ENCODE measurements around the gene TPI1.

The TPI1 gene

GRCh38 chr12:6826125-6826733 lies 41.1 kb upstream of the TPI1 start:
- Histone ChIP-seq H3K79me2 (no peaks in the 10 kb centered on the region), H3K9me3 (ENCODE audit: control insufficient read depth, low read length) (no peaks in the 10 kb centered on the region), H3K36me3 (ENCODE audit: control insufficient read depth, insufficient read depth, low read length) (no peaks in the 10 kb centered on the region), H3K4me3 (ENCODE audit: low read depth, low read length) (no peak overlapping the region), H2AFZ (no peak overlapping the region), H3K4me1 (peaks cover 19% of the 10 kb centered on the region), H3K27ac (no peak overlapping the region), H3K9ac (no peak overlapping the region), H3K4me2 (ENCODE audit: low read length) (no peak overlapping the region), H3K27me3 (ENCODE audit: control insufficient read depth, insufficient read depth, low read length) (no peaks in the 10 kb centered on the region)
- TF ChIP-seq, protein P1, sequence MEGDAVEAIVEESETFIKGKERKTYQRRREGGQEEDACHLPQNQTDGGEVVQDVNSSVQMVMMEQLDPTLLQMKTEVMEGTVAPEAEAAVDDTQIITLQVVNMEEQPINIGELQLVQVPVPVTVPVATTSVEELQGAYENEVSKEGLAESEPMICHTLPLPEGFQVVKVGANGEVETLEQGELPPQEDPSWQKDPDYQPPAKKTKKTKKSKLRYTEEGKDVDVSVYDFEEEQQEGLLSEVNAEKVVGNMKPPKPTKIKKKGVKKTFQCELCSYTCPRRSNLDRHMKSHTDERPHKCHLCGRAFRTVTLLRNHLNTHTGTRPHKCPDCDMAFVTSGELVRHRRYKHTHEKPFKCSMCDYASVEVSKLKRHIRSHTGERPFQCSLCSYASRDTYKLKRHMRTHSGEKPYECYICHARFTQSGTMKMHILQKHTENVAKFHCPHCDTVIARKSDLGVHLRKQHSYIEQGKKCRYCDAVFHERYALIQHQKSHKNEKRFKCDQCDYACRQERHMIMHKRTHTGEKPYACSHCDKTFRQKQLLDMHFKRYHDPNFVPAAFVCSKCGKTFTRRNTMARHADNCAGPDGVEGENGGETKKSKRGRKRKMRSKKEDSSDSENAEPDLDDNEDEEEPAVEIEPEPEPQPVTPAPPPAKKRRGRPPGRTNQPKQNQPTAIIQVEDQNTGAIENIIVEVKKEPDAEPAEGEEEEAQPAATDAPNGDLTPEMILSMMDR (IDR thresholded peaks at IDR 0.05), result no peak

GRCh38 chr12:6826734-6827436 lies 40.4 kb upstream of the TPI1 start:
- Histone ChIP-seq H2AFZ (peak overlapping the region; percentile 7), H3K27me3 (ENCODE audit: control insufficient read depth, insufficient read depth, low read length) (no peaks in the 10 kb centered on the region), H3K4me2 (ENCODE audit: low read length) (peak overlapping the region; percentile 9), H3K4me3 (ENCODE audit: low read depth, low read length) (no peak overlapping the region), H3K9me3 (ENCODE audit: control insufficient read depth, low read length) (no peaks in the 10 kb centered on the region), H3K27ac (no peak overlapping the region), H3K4me1 (peaks cover 19% of the 10 kb centered on the region), H3K79me2 (no peaks in the 10 kb centered on the region), H3K9ac (no peak overlapping the region), H3K36me3 (ENCODE audit: control insufficient read depth, insufficient read depth, low read length) (no peaks in the 10 kb centered on the region)
- TF ChIP-seq, protein P1 (IDR thresholded peaks at IDR 0.05), result no peak

GRCh38 chr12:6827437-6827911 lies 39.9 kb upstream of the TPI1 start:
- Histone ChIP-seq H3K9ac (no peak overlapping the region), H3K27me3 (ENCODE audit: control insufficient read depth, insufficient read depth, low read length) (no peaks in the 10 kb centered on the region), H3K4me3 (ENCODE audit: low read depth, low read length) (no peak overlapping the region), H3K4me1 (peaks cover 16% of the 10 kb centered on the region), H3K4me2 (ENCODE audit: low read length) (peak overlapping the region; percentile 9), H3K9me3 (ENCODE audit: control insufficient read depth, low read length) (no peaks in the 10 kb centered on the region), H3K27ac (no peak overlapping the region), H2AFZ (peak overlapping the region; percentile 7), H3K36me3 (ENCODE audit: control insufficient read depth, insufficient read depth, low read length) (no peaks in the 10 kb centered on the region), H3K79me2 (no peaks in the 10 kb centered on the region)
- TF ChIP-seq, protein P1 (IDR thresholded peaks at IDR 0.05), result no peak

DNA sequence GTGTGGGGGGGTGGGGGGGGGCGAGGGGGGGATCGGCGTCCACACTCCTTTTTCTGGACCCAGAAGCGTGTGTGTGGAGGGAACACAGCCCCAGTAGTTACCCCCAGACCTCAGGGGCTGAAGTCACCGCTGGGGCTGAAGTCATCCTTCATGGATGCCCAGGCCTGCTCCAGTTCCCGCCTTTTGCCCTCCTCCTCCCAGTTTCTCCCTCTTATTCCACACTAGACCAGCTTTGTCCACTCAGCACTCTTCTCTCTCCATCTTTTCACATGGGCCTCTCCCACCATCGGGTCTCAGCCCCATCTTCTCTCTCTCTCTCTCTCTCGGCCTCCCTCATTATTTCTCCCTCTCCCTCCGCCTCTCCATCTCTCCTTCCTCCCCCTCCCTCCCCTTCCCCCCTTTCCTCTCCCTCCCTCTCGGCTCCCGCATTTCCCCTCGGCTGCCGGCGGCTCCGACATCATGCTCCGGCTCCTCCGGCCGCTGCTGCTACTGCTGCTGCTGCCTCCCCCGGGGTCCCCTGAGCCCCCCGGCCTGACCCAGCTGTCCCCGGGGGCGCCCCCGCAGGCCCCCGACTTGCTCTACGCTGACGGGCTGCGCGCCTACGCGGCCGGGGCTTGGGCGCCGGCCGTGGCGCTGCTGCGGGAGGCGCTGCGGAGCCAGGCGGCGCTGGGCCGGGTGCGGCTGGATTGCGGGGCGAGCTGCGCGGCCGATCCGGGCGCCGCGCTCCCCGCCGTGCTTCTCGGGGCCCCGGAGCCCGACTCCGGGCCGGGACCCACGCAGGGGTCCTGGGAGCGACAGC lies 39.1 kb upstream of the TPI1 start, which contains the start of gene P3H3:
Gene P3H3 (plus strand): TSS at position 426 of the 799 bp plus-strand sequence. CDS start 34 bp downstream, at position 460.
- TF ChIP-seq, protein P1 (IDR thresholded peaks at IDR 0.05), result no peak
- peaks cover 13% of the 10 kb centered on the region for H3K4me1 ChIP-seq
- peak within 1 kb of the TSS; percentile 83 for H3K4me3 ChIP-seq (ENCODE audit: low read depth, low read length)
- H3K27ac ChIP-seq, result peak within 1 kb of the TSS; percentile 77
- peak within 1 kb of the TSS; percentile 96 for H3K9ac ChIP-seq
- no peaks in the 10 kb centered on the region for H3K9me3 ChIP-seq (ENCODE audit: control insufficient read depth, low read length)
- H3K4me2 ChIP-seq (ENCODE audit: low read length), result peak within 1 kb of the TSS; percentile 99
- no peaks in the 10 kb centered on the region for H3K27me3 ChIP-seq (ENCODE audit: control insufficient read depth, insufficient read depth, low read length)
- H3K36me3 ChIP-seq (ENCODE audit: control insufficient read depth, insufficient read depth, low read length), result no peaks in the 10 kb centered on the region
- H3K79me2 ChIP-seq, result no peaks in the 10 kb centered on the region
- peak within 1 kb of the TSS; percentile 95 for H2AFZ ChIP-seq

Data from parathyroid adenoma (tissue), 2 donors.